Mesenchymal stem cell (in vitro differentiated cells and primary cell): ENCODE results near the gene ADCY3.

Source experiments
- DNase-seq: peaks from one replicate; pipeline ENCODE4 v3.0.0-alpha.2; 2013
- H2AFZ ChIP-seq: one replicate; pipeline ENCODE4 v1.6.1; 2013; ENCODE audit warnings: low read depth, mild to moderate bottlenecking, control low read depth, inconsistent platforms, low read length, moderate library complexity
- H2AK5ac ChIP-seq: 2 replicates; pipeline ENCODE4 v1.6.1; 2013; ENCODE audit warnings: low read length, moderate library complexity, mild to moderate bottlenecking, inconsistent platforms; ENCODE audit not compliant: severe bottlenecking
- H2BK120ac ChIP-seq: one replicate; pipeline ENCODE4 v1.6.1; 2013; ENCODE audit warnings: low read depth, mild to moderate bottlenecking, inconsistent platforms, low read length, moderate library complexity
- H2BK12ac ChIP-seq, 2 experiments: one replicate each; pipeline ENCODE4 v1.6.1; 2013; ENCODE audit warnings: inconsistent platforms in 2 of 2, low read length in 2 of 2, mild to moderate bottlenecking in 2 of 2, moderate library complexity in 2 of 2, control low read depth in 1 of 2
- H2BK15ac ChIP-seq: one replicate; pipeline ENCODE4 v1.6.1; 2013; ENCODE audit warnings: mild to moderate bottlenecking, low read depth, inconsistent platforms; ENCODE audit not compliant: poor library complexity, severe bottlenecking
- H2BK5ac ChIP-seq: 2 replicates; pipeline ENCODE4 v1.6.1; 2013; ENCODE audit warnings: low read depth, mild to moderate bottlenecking, low read length, control low read depth, inconsistent platforms; ENCODE audit not compliant: poor library complexity, severe bottlenecking
- H3K14ac ChIP-seq, 2 experiments: one replicate each; pipeline ENCODE4 v1.6.1; 2013; ENCODE audit warnings: inconsistent platforms in 2 of 2, low read length in 2 of 2, control low read depth in 1 of 2, mild to moderate bottlenecking in 1 of 2, moderate library complexity in 1 of 2
- H3K18ac ChIP-seq, 2 experiments: one replicate each; pipeline ENCODE4 v1.6.1; 2013; ENCODE audit warnings: inconsistent platforms in 2 of 2, low read length in 2 of 2, control low read depth in 1 of 2, low read depth in 1 of 2, mild to moderate bottlenecking in 1 of 2
- H3K23ac ChIP-seq, 2 experiments: one replicate each; pipeline ENCODE4 v1.6.1; 2013; ENCODE audit warnings: inconsistent platforms in 2 of 2, low read length in 2 of 2, mild to moderate bottlenecking in 2 of 2, moderate library complexity in 2 of 2, control low read depth in 1 of 2
- H3K27ac ChIP-seq: 2 replicates; pipeline ENCODE4 v1.5.1; 2013; ENCODE audit warnings: mild to moderate bottlenecking, moderate library complexity, low read length, control low read depth, inconsistent platforms; ENCODE audit not compliant: poor library complexity, severe bottlenecking
- H3K27me3 ChIP-seq, 2 experiments: 2 replicates each; pipeline versions ENCODE4 v1.6.1 to v1.7.0; 2013; ENCODE audit warnings: low read length in 2 of 2, mild to moderate bottlenecking in 2 of 2, moderate library complexity in 2 of 2, control low read depth in 1 of 2, inconsistent platforms in 1 of 2; ENCODE audit not compliant: control insufficient read depth in 1 of 2, insufficient read depth in 1 of 2
- H3K36me3 ChIP-seq, 2 experiments: 2 replicates each; pipeline versions ENCODE4 v1.6.1 to v1.7.0; 2013; ENCODE audit warnings: low read length in 2 of 2, control low read depth in 1 of 2, inconsistent platforms in 1 of 2, low read depth in 1 of 2, mild to moderate bottlenecking in 1 of 2; ENCODE audit not compliant: insufficient read depth in 2 of 2, control insufficient read depth in 1 of 2
- H3K4ac ChIP-seq, 2 experiments: one replicate each; pipeline ENCODE4 v1.6.1; 2013; ENCODE audit warnings: inconsistent platforms in 2 of 2, low read length in 2 of 2, mild to moderate bottlenecking in 2 of 2, moderate library complexity in 2 of 2, control low read depth in 1 of 2, low read depth in 1 of 2
- H3K4me1 ChIP-seq: 2 replicates; pipeline ENCODE4 v1.6.1; 2013; ENCODE audit warnings: low read depth, low read length, control low read depth; ENCODE audit not compliant: control insufficient read depth, insufficient read depth
- H3K4me2 ChIP-seq: 2 replicates; pipeline ENCODE4 v1.6.1; 2013; ENCODE audit warnings: low read length, mild to moderate bottlenecking, inconsistent platforms; ENCODE audit not compliant: poor library complexity, severe bottlenecking
- H3K4me3 ChIP-seq, 2 experiments: 2 replicates each; pipeline versions ENCODE4 v1.5.1 to v1.7.0; 2013; ENCODE audit warnings: low read length in 2 of 2, mild to moderate bottlenecking in 2 of 2, control low read depth in 1 of 2, low read depth in 1 of 2; ENCODE audit not compliant: insufficient read depth in 1 of 2
- H3K79me1 ChIP-seq: replicated peaks from 2 replicates; pipeline ENCODE4 v1.6.1; 2013; ENCODE audit warnings: mild to moderate bottlenecking, control low read depth, low read length, inconsistent platforms; ENCODE audit not compliant: poor library complexity, severe bottlenecking
- H3K9ac ChIP-seq: 2 replicates; pipeline ENCODE4 v1.7.0; 2013; ENCODE audit warnings: mild to moderate bottlenecking, low read length, moderate library complexity
- H3K9me3 ChIP-seq: 2 replicates; pipeline ENCODE4 v1.7.0; 2013; ENCODE audit warnings: mild to moderate bottlenecking, low read length; ENCODE audit not compliant: control insufficient read depth
- H4K8ac ChIP-seq: one replicate; pipeline ENCODE4 v1.6.1; 2013; ENCODE audit warnings: inconsistent platforms, mild to moderate bottlenecking, low read length, moderate library complexity
- H4K91ac ChIP-seq: one replicate; pipeline ENCODE4 v1.6.1; 2013; ENCODE audit warnings: mild to moderate bottlenecking, low read length, inconsistent platforms
- WGBS: methylation state at CpG from one replicate; pipeline ENCODE4 v1.1.7; 2013; ENCODE audit warnings: mixed read lengths; 5-methylcytosine and 5-hydroxymethylcytosine counted together

The ADCY3 gene

DNA sequence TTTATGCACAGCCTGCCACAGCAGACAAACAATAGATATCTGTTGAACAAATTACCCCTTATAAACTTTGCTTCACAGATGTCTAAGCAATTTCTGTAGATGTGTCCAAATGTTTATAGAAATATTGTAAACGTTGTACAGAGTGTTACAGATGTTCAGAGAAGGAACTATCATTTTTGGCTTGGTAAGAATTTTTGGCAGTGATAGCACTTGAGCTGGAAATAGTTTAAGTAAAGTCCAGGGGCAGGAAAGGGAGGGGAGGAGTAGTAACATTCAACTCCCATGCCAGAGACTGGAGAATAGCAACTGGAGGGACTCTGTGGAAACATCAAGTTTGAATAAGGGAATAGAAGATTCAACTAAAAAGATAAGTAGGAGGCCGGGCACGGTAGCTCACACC, 131.2 kb downstream of the ADCY3 start:
- 56% methylated on average over 3 of the region's 3 CpGs for WGBS
- no peak overlapping the region for H3K9ac ChIP-seq
- no peak overlapping the region for H2BK120ac ChIP-seq
- H3K36me3 ChIP-seq: peaks cover 11 to 18% of the 10 kb centered on the region in 2 experiments
- no peak overlapping the region for H4K8ac ChIP-seq
- H2BK15ac ChIP-seq: no peak overlapping the region
- DNase-seq: no peak
- no peak overlapping the region for H2AK5ac ChIP-seq
- H3K4me3 ChIP-seq: no peak overlapping the region
- H3K4me2 ChIP-seq: no peak overlapping the region
- H4K91ac ChIP-seq: no peak overlapping the region
- no peak overlapping the region for H3K4ac ChIP-seq
- H3K79me1 ChIP-seq: peaks cover 3% of the 10 kb centered on the region
- H3K23ac ChIP-seq: no peak overlapping the region
- H3K14ac ChIP-seq: no peak overlapping the region
- H3K9me3 ChIP-seq: peaks cover 4% of the 10 kb centered on the region
- no peak overlapping the region for H3K18ac ChIP-seq
- H2BK12ac ChIP-seq: no peak overlapping the region
- no peaks in the 10 kb centered on the region for H3K4me1 ChIP-seq
- no peak overlapping the region for H3K27ac ChIP-seq
- no peak overlapping the region for H2BK5ac ChIP-seq
- no peaks in the 10 kb centered on the region for H3K27me3 ChIP-seq
- H2AFZ ChIP-seq: no peak overlapping the region

DNA sequence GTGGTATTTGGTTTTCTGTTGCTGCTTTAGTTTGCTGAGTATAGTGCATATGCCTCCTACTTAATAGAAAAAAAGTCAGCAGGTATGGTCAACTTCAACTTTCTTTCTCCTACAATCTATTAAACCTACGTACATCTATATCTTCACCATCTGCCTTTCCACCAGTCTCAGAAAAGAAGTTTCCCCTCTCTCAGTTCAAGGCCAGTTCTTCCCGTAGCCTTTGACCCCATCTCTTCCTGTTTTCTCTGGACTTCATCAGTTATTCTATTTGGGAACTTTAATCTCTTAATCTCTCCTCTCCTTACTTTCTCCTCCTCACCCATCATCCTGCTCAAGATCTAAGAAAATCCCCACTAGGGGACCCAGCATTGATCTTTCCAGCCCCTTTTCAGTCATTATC, 132.5 kb downstream of the ADCY3 start:
- Histone ChIP-seq H2BK15ac (no peak overlapping the region), H4K91ac (no peak overlapping the region), H3K79me1 (peaks cover under 1% of the 10 kb centered on the region), H3K18ac (no peak overlapping the region), H3K27me3 (no peaks in the 10 kb centered on the region), H3K36me3 (peaks cover 11 to 18% of the 10 kb centered on the region in 2 experiments), H3K4me3 (no peak overlapping the region), H3K4ac (no peak overlapping the region), H3K27ac (no peak overlapping the region), H3K23ac (no peak overlapping the region), H2BK120ac (no peak overlapping the region), H3K4me1 (no peaks in the 10 kb centered on the region), H2BK12ac (no peak overlapping the region), H2BK5ac (no peak overlapping the region), H3K9me3 (peaks cover 4% of the 10 kb centered on the region), H4K8ac (no peak overlapping the region), H3K14ac (no peak overlapping the region), H2AFZ (no peak overlapping the region), H3K9ac (no peak overlapping the region), H3K4me2 (no peak overlapping the region), H2AK5ac (no peak overlapping the region)
- DNase-seq: no peak
- WGBS: 82% methylated on average over 2 of the region's 2 CpGs

DNA sequence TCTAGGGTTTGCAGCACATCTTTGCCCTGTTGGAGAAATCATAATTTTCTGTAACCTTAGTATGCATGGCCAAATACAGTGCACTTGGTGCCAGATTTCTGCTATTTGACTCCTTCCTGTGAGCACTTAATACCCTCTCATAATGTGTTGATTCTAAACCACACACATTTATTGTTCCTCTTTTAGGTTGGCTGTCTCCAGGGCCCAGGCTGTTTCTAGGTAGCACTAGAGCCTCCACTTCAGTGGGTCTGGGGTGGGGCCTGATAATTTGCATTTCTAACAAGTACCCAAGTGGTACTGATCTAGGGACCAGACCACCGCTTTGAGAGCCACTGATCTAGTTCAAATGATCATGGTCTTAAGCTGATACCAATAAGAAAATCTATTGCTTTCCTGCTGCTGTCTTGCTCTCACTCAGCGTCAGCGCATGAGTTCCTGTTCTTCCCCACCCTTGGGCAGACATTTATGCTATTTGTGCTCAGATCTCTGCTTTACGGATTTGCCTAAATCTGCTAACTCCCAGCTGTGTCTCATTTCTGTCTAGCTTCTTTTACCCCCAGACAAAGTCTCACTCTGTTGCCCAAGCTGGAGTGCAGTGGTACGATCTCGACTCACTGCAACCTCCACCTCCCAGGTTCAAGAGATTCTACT, 134.2 kb downstream of the ADCY3 start:
- Histone ChIP-seq H3K27ac (no peak overlapping the region), H2BK15ac (no peak overlapping the region), H2BK12ac (no peak overlapping the region), H3K4me2 (no peak overlapping the region), H3K4ac (no peak overlapping the region), H2BK120ac (no peak overlapping the region), H3K9me3 (peaks cover 4% of the 10 kb centered on the region), H4K91ac (no peak overlapping the region), H2AFZ (no peak overlapping the region), H3K27me3 (no peaks in the 10 kb centered on the region), H3K4me3 (no peak overlapping the region), H2AK5ac (no peak overlapping the region), H3K79me1 (no peaks in the 10 kb centered on the region), H2BK5ac (no peak overlapping the region), H3K9ac (no peak overlapping the region), H3K23ac (no peak overlapping the region), H3K4me1 (no peaks in the 10 kb centered on the region), H3K18ac (no peak overlapping the region), H3K14ac (no peak overlapping the region), H3K36me3 (peaks cover 11 to 18% of the 10 kb centered on the region in 2 experiments), H4K8ac (no peak overlapping the region)
- no peak for DNase-seq
- WGBS: 92% methylated on average over 6 of the region's 6 CpGs

DNA sequence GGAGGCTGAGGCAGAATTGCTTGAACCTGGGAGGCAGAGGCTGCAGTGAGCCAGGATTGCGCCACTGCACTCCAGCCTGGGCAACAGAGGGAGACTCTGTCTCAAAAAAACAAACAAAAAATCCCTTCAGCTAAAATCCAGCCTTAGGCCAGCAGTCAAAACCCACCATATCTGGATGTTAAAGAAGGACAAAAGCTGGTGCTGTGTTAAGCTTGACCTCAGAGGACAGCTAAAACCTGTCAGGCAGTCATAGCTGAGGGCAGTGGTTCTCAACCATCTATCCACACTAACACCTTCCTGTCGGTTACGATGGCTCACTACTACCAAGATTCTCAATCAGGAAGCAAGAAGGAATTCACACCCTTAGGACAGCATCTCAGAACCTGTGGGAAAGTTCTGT, 136.4 kb downstream of the ADCY3 start:
- Histone ChIP-seq H3K9me3 (peaks cover 4% of the 10 kb centered on the region), H3K4me1 (no peaks in the 10 kb centered on the region), H2AK5ac (no peak overlapping the region), H2BK5ac (no peak overlapping the region), H2BK120ac (no peak overlapping the region), H3K18ac (no peak overlapping the region), H2BK12ac (no peak overlapping the region), H4K8ac (no peak overlapping the region), H3K9ac (no peak overlapping the region), H3K36me3 (no peaks in the 10 kb centered on the region), H3K79me1 (no peaks in the 10 kb centered on the region), H4K91ac (no peak overlapping the region), H3K4ac (no peak overlapping the region), H3K4me2 (no peak overlapping the region), H3K4me3 (no peak overlapping the region), H3K23ac (no peak overlapping the region), H3K14ac (no peak overlapping the region), H3K27me3 (no peaks in the 10 kb centered on the region), H3K27ac (no peak overlapping the region), H2AFZ (no peak overlapping the region), H2BK15ac (no peak overlapping the region)
- 90% methylated on average over 2 of the region's 3 CpGs for WGBS
- DNase-seq: no peak
